GM21526 (cell line): Measurements from ENCODE around the gene EXOC4.
"Not testable (repeated sequence)": the region's sequence is repeated elsewhere in the genome, so short reads cannot be mapped to it uniquely, and the experiment has no call there.

Source experiments
- ATAC-seq: cut with Tn5 transposase; IDR thresholded peaks from one replicate; pipeline ENCODE4 v1.9.1; 2021; ENCODE audit warnings: moderate library complexity; ENCODE audit not compliant: unreplicated experiment, low FRiP score

The EXOC4 gene

GRCh38 chr7:133591704-133592340 is 338.9 kb downstream of the EXOC4 start:
- no peak for ATAC-seq

GRCh38 chr7:133593561-133593960 is 340.7 kb downstream of the EXOC4 start:
- no peak for ATAC-seq

GRCh38 chr7:133601617-133602016 is 348.7 kb downstream of the EXOC4 start:
- no peak for ATAC-seq

GRCh38 chr7:133602291-133602690 is 349.4 kb downstream of the EXOC4 start:
- no peak for ATAC-seq

- ATAC-seq, result no peak
Observed at GRCh38 chr7:133606991-133607390, 354.1 kb downstream of the EXOC4 start.

- no peak for ATAC-seq
Observed at GRCh38 chr7:133609806-133610205, 356.9 kb downstream of the EXOC4 start.

- no peak for ATAC-seq
Observed at GRCh38 chr7:133611955-133612354, 359.1 kb downstream of the EXOC4 start.

- ATAC-seq, result no peak
Observed at GRCh38 chr7:133613250-133613790, 360.4 kb downstream of the EXOC4 start.

- no peak for ATAC-seq
Observed at GRCh38 chr7:133614251-133614650, 361.4 kb downstream of the EXOC4 start.

- ATAC-seq, result no peak
Observed at GRCh38 chr7:133618970-133619369, 366.1 kb downstream of the EXOC4 start.

GRCh38 chr7:133619491-133619890 is 366.6 kb downstream of the EXOC4 start:
- ATAC-seq, result no peak

GRCh38 chr7:133623721-133624120 is 370.8 kb downstream of the EXOC4 start:
- no peak for ATAC-seq

- ATAC-seq, result no peak
Observed at GRCh38 chr7:133625046-133625445, 372.2 kb downstream of the EXOC4 start.

- no peak for ATAC-seq
Observed at GRCh38 chr7:133629701-133630100, 376.8 kb downstream of the EXOC4 start.

GRCh38 chr7:133633055-133633454 is 380.2 kb downstream of the EXOC4 start:
- ATAC-seq, result no peak

GRCh38 chr7:133635541-133635940 is 382.7 kb downstream of the EXOC4 start:
- no peak for ATAC-seq

GRCh38 chr7:133638857-133639256 is 386.0 kb downstream of the EXOC4 start:
- no peak for ATAC-seq

GRCh38 chr7:133641436-133641835 is 388.6 kb downstream of the EXOC4 start:
- no peak for ATAC-seq

- ATAC-seq, result no peak
Observed at GRCh38 chr7:133642907-133643306, 390.0 kb downstream of the EXOC4 start.

- not testable (repeated sequence) for ATAC-seq
Observed at GRCh38 chr7:133643652-133644051, 390.8 kb downstream of the EXOC4 start.

- no peak for ATAC-seq
Observed at GRCh38 chr7:133645884-133646391, 393.1 kb downstream of the EXOC4 start.
